MCF 10A (cell line): ENCODE measurements around the gene CCNL1. TPM values are rescaled to one million over a fixed set of nuclear protein-coding genes. Genes with fewer than 3 reads are reported as not detected.
"Not testable (repeated sequence)": the region's sequence is repeated elsewhere in the genome, so short reads cannot be mapped to it uniquely, and the experiment has no call there.

Experiments used
- BruUV-seq: library from RNA; stranded (reverse); fragments of 400-500 nt; replicated peaks from 2 replicates; lab custom pipeline; 2021; lab: Mats Ljungman, UMichigan
- CTCF ChIA-PET: fragments of 300-600 bp; sonication (Branson Sonifier 250); formaldehyde crosslinking; extraction: SDS; loops from one replicate; lab custom pipeline; 2021; ENCODE audit warnings: antibody characterized with exemption, inconsistent platforms; lab: Yijun Ruan, JAX
- POLR2A ChIA-PET: fragments of 300-600, 350-650 bp; sonication (Branson Sonifier 250); formaldehyde crosslinking; extraction: SDS; loops from one replicate; lab custom pipeline; 2020; ENCODE audit warnings: antibody characterized with exemption, inconsistent platforms; lab: Yijun Ruan, JAX
- DNase-seq: peaks from one replicate; pipeline ENCODE4 v3.0.0-alpha.2; 2018; ENCODE audit not compliant: unreplicated experiment
- H3K27ac Mint-ChIP-seq: one replicate; pipeline ENCODE4 v1.8.0; 2022; ENCODE audit warnings: mild to moderate bottlenecking, low read depth, mixed read lengths; ENCODE audit not compliant: unreplicated experiment
- H3K27me3 Mint-ChIP-seq: one replicate; pipeline ENCODE4 v1.8.0; 2022; ENCODE audit warnings: mixed read lengths; ENCODE audit not compliant: insufficient read depth, unreplicated experiment
- H3K36me3 Mint-ChIP-seq: one replicate; pipeline ENCODE4 v1.8.0; 2022; ENCODE audit warnings: mild to moderate bottlenecking, moderate library complexity, mixed read lengths; ENCODE audit not compliant: insufficient read depth, unreplicated experiment
- H3K4me1 Mint-ChIP-seq: one replicate; pipeline ENCODE4 v1.8.0; 2022; ENCODE audit warnings: mixed read lengths; ENCODE audit not compliant: insufficient read depth, unreplicated experiment
- H3K4me3 Mint-ChIP-seq: one replicate; pipeline ENCODE4 v1.8.0; 2022; ENCODE audit warnings: mild to moderate bottlenecking, moderate library complexity, mixed read lengths; ENCODE audit not compliant: unreplicated experiment
- H3K9me3 Mint-ChIP-seq: one replicate; pipeline ENCODE4 v1.8.0; 2022; ENCODE audit warnings: mixed read lengths; ENCODE audit not compliant: unreplicated experiment
- intact Hi-C: fragments of 100-400 bp; cut with micrococcal nuclease; formaldehyde crosslinking; loops from 2 replicates; pipeline ENCODE4 v1.14.1; 2022
- total RNA-seq: library from RNA; stranded (reverse); gene quantifications from 2 replicates; pipeline ENCODE4 v1.2.3, GENCODE V29; 2022
- TF ChIP-seq, protein P1 (sequence below): fragments of 200-600 bp; IDR thresholded peaks from one replicate; pipeline ENCODE4 v1.8.0; 2022; ENCODE audit warnings: antibody characterized with exemption, mild to moderate bottlenecking; ENCODE audit not compliant: unreplicated experiment

The CCNL1 gene
- total RNA-seq, 1 experiment from 2014 or later, result 103 TPM

DNA sequence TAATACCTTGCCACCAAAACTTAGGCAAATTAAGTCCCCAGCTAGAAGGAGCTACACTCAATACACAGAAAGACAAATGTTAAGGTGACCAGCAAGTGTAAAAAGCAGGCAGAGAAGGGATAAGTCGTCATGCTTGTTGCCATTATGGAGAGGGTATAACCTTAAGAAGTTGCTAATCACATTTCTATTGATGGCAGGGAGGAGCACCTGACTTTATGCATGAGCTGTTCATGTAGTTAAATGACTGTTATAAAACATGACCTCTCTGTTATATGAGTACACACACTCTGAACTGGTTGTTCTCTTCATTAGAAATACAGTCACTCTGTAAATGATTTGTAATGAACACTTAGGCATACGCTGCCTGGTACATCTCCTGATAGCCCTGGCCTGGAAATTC is 6.6 kb upstream of the CCNL1 start:
- POLR2A ChIA-PET, result no interaction called here
- BruUV-seq, result no TSS peak
- H3K9me3 Mint-ChIP-seq, result no peaks in the 10 kb centered on the region
- TF ChIP-seq, protein P1, sequence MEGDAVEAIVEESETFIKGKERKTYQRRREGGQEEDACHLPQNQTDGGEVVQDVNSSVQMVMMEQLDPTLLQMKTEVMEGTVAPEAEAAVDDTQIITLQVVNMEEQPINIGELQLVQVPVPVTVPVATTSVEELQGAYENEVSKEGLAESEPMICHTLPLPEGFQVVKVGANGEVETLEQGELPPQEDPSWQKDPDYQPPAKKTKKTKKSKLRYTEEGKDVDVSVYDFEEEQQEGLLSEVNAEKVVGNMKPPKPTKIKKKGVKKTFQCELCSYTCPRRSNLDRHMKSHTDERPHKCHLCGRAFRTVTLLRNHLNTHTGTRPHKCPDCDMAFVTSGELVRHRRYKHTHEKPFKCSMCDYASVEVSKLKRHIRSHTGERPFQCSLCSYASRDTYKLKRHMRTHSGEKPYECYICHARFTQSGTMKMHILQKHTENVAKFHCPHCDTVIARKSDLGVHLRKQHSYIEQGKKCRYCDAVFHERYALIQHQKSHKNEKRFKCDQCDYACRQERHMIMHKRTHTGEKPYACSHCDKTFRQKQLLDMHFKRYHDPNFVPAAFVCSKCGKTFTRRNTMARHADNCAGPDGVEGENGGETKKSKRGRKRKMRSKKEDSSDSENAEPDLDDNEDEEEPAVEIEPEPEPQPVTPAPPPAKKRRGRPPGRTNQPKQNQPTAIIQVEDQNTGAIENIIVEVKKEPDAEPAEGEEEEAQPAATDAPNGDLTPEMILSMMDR, result no peak
- no peak overlapping the region for H3K27ac Mint-ChIP-seq
- intact Hi-C loops, result no loop called here
- peaks cover 12% of the 10 kb centered on the region for H3K36me3 Mint-ChIP-seq
- no peaks in the 10 kb centered on the region for H3K27me3 Mint-ChIP-seq
- CTCF ChIA-PET, result interaction anchor here (0.6 kb wide), 1 partner anchor 325 kb away, joined by 3 read pairs; no protein-coding TSS in a partner anchor
- no peak for DNase-seq
- H3K4me1 Mint-ChIP-seq, result no peaks in the 10 kb centered on the region
- H3K4me3 Mint-ChIP-seq, result no peak overlapping the region

DNA sequence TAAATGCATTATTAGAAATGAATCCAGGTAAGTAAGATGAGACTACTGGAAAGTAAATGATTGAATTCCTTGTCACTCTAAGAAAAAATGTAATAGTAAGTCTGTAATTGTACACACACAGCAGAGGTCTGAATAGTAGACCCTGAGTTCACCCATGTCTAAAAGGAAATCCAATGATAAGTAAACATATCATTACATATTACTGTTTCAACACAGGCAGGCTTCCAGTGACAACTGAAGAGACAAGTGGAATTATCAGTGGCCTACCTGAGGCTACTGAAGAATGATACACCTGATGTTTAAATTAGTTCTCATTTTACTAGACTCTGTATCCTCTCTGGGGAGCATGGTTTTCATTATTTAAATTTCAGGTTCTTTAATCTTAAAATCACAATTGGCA is 6.2 kb upstream of the CCNL1 start:
- ChIA-PET CTCF (interaction anchor here (0.6 kb wide), 2 partner anchors 10 to 326 kb away, joined by 3 read pairs; no protein-coding TSS in a partner anchor), POLR2A (interaction anchor here (1.4 kb wide), 1 partner anchor 8 kb away, joined by 5 read pairs; no protein-coding TSS in a partner anchor)
- DNase-seq, result no peak
- H3K36me3 Mint-ChIP-seq, result peaks cover 12% of the 10 kb centered on the region
- no peaks in the 10 kb centered on the region for H3K27me3 Mint-ChIP-seq
- H3K4me1 Mint-ChIP-seq, result peaks cover 4% of the 10 kb centered on the region
- no peak overlapping the region for H3K27ac Mint-ChIP-seq
- TF ChIP-seq, protein P1, result no peak
- H3K4me3 Mint-ChIP-seq, result no peak overlapping the region
- intact Hi-C loops, result no loop called here
- no TSS peak for BruUV-seq
- H3K9me3 Mint-ChIP-seq, result no peaks in the 10 kb centered on the region

DNA sequence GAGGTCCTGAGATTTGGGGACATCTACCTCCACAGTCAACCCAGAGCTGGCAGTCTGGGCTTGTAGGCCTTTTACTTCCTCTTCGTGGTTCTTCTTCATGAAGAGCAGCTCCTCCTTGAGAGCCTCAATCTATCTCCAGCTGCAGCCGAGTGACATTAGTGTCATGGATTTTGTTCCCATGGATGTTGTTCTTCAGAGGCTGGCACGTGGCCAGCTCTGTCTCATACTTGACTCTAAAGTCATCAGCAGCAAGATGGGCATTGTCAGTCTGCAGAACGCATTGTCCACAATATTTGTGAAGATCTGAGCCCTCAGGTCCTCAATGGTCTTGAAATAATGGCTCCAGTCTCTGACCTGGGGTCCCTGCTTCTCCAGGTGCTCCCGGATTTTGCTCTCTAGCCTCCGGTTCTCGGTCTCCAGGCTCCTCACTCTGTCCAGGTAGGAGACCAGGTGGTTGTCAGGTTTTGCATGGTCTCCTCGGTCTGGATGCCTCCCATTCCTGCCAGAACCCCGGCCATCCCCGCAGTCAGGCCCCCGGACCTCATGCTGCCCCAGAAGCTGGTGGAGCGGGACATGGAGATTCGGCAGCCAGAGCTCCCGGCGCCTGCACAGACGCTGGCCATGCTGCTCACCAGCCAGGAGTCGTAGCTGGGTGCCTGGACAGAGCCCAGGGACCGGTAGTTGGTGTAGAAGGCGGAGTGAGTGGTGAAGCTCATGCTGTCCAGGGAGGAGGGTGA is 3.4 kb upstream of the CCNL1 start:
- Mint-ChIP-seq H3K27ac (peak overlapping the region; percentile 27), H3K27me3 (no peaks in the 10 kb centered on the region), H3K4me1 (peaks cover 8% of the 10 kb centered on the region), H3K36me3 (peaks cover 38% of the 10 kb centered on the region), H3K9me3 (no peaks in the 10 kb centered on the region), H3K4me3 (no peak overlapping the region)
- intact Hi-C loops, result no loop called here
- no peak for DNase-seq
- TF ChIP-seq, protein P1, result no peak
- no TSS peak for BruUV-seq
- ChIA-PET POLR2A (interaction anchor here (0.7 to 6.4 kb wide), 2 partner anchors 11 to 953 kb away, joined by 3 to 618 read pairs; no protein-coding TSS in a partner anchor), CTCF (interaction anchor here (0.5 to 5.8 kb wide), 4 partner anchors 8 to 1407 kb away, joined by 3 to 38 read pairs (median 5); no protein-coding TSS in a partner anchor)

DNA sequence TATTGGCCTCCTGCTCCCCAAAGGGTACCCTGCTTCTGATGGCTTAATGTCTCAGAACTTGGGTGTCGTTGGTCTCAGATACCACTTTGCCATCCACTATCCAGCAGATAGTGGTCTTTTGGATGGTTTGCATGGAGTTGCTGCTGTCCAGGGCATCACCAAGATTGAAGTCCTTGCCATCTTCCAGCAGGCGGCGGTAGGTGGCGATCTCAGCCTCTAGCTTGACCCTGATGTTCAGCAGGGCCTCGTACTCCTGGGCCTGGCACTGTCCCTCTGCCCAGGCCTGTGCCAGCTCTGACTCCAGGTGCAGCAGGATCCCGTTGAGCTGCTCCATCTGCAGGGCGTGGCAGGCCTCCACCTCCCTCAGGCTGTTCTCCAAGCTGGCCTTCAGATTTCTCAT is 2.7 kb upstream of the CCNL1 start:
- BruUV-seq, result not testable (repeated sequence)
- ChIA-PET POLR2A (interaction anchor here (0.7 to 6.4 kb wide), 2 partner anchors 12 to 954 kb away, joined by 3 to 618 read pairs; no protein-coding TSS in a partner anchor), CTCF (interaction anchor here (1.3 to 5.8 kb wide), 3 partner anchors 9 to 40 kb away, joined by 3 to 38 read pairs (median 7); no protein-coding TSS in a partner anchor)

More for the DNA sequence above, 2.7 kb upstream of the CCNL1 start:
- H3K27me3 Mint-ChIP-seq, intact Hi-C loops, H3K4me3 Mint-ChIP-seq, DNase-seq, H3K9me3 Mint-ChIP-seq: not testable (repeated sequence)
- peak overlapping the region; percentile 27 for H3K27ac Mint-ChIP-seq
- H3K4me1 Mint-ChIP-seq, result peaks cover 16% of the 10 kb centered on the region
- H3K36me3 Mint-ChIP-seq, result peaks cover 46% of the 10 kb centered on the region
